ENCODE data around the gene ELOVL5. TPM values are rescaled to one million over a fixed set of nuclear protein-coding genes. Genes with fewer than 3 reads are reported as not detected.

The ELOVL5 gene
- polyA plus RNA-seq, 1 donor from 2014 or later: 31.2 TPM

- Histone ChIP-seq H3K9me2 (ENCODE audit: insufficient read depth, low read length) (no peaks in the 10 kb centered on the region), H3K9ac (ENCODE audit: low read length) (no peak overlapping the region), H3K27me3 (ENCODE audit: insufficient read depth, low read depth, low read length) (no peaks in the 10 kb centered on the region), H3F3A (ENCODE audit: insufficient read depth, low read length, poor library complexity, severe bottlenecking) (no peaks in the 10 kb centered on the region), H3K36me3 (ENCODE audit: insufficient read depth, low read length) (no peaks in the 10 kb centered on the region), H3K4me2 (ENCODE audit: low read length) (no peak overlapping the region), H3K79me2 (replicated peaks; ENCODE audit: insufficient read depth, low read length) (peaks cover 90% of the 10 kb centered on the region), H4K20me1 (ENCODE audit: insufficient read depth) (no peaks in the 10 kb centered on the region), H3K27ac (ENCODE audit: low read length) (no peak overlapping the region), H3K9me3 (ENCODE audit: low read length) (no peaks in the 10 kb centered on the region), H3K4me3 (ENCODE audit: low read length) (no peak overlapping the region), H2AFZ (ENCODE audit: low read depth, low read length) (no peak overlapping the region)
- no peak for TF ChIP-seq MXI1 (conservative IDR thresholded peaks at IDR 0.05; ENCODE audit: poor library complexity, severe bottlenecking)
- no peak for TF ChIP-seq CTCF (IDR thresholded peaks at IDR 0.05; ENCODE audit: poor library complexity, severe bottlenecking)
- no peak for TF ChIP-seq SMC3 (conservative IDR thresholded peaks at IDR 0.05; ENCODE audit: poor library complexity)
- TF ChIP-seq TAF1 (IDR thresholded peaks at IDR 0.05; ENCODE audit: low read depth): no peak
- TF ChIP-seq EP300 (conservative IDR thresholded peaks at IDR 0.05; ENCODE audit: poor library complexity, severe bottlenecking): no peak
- TF ChIP-seq POLR2AphosphoS5 (IDR thresholded peaks at IDR 0.05): no peak
- TF ChIP-seq RAD21 (conservative IDR thresholded peaks at IDR 0.05): no peak
- no peak for TF ChIP-seq REST (IDR thresholded peaks at IDR 0.05; ENCODE audit: borderline replicate concordance)
- no peak for TF ChIP-seq EZH2 (IDR thresholded peaks at IDR 0.05; ENCODE audit: borderline replicate concordance, insufficient read depth, low read length, poor library complexity, severe bottlenecking)
These were observed 9.3 kb downstream of the ELOVL5 start for GRCh38 chr6:53339424-53339823.

GRCh38 chr6:53338304-53338703 is 10.4 kb downstream of the ELOVL5 start:
- no peaks in the 10 kb centered on the region for H4K20me1 ChIP-seq (ENCODE audit: insufficient read depth)
- TF ChIP-seq POLR2AphosphoS5 (IDR thresholded peaks at IDR 0.05) (no peak), EP300 (conservative IDR thresholded peaks at IDR 0.05; ENCODE audit: poor library complexity, severe bottlenecking) (no peak), CTCF (IDR thresholded peaks at IDR 0.05; ENCODE audit: poor library complexity, severe bottlenecking) (no peak), EZH2 (IDR thresholded peaks at IDR 0.05; ENCODE audit: borderline replicate concordance, insufficient read depth, low read length, poor library complexity, severe bottlenecking) (no peak), SMC3 (conservative IDR thresholded peaks at IDR 0.05; ENCODE audit: poor library complexity) (no peak), TAF1 (IDR thresholded peaks at IDR 0.05; ENCODE audit: low read depth) (no peak), REST (IDR thresholded peaks at IDR 0.05; ENCODE audit: borderline replicate concordance) (no peak), MXI1 (conservative IDR thresholded peaks at IDR 0.05; ENCODE audit: poor library complexity, severe bottlenecking) (no peak), RAD21 (conservative IDR thresholded peaks at IDR 0.05) (no peak)
- no peaks in the 10 kb centered on the region for H3K9me2 ChIP-seq (ENCODE audit: insufficient read depth, low read length)

More at GRCh38 chr6:53338304-53338703, 10.4 kb downstream of the ELOVL5 start:
- Histone ChIP-seq H3K79me2 (replicated peaks; ENCODE audit: insufficient read depth, low read length) (peaks cover 90% of the 10 kb centered on the region), H3K27me3 (ENCODE audit: insufficient read depth, low read depth, low read length) (no peaks in the 10 kb centered on the region), H3K36me3 (ENCODE audit: insufficient read depth, low read length) (no peaks in the 10 kb centered on the region), H3K4me3 (ENCODE audit: low read length) (no peak overlapping the region), H3K9me3 (ENCODE audit: low read length) (no peaks in the 10 kb centered on the region), H3K9ac (ENCODE audit: low read length) (no peak overlapping the region), H3F3A (ENCODE audit: insufficient read depth, low read length, poor library complexity, severe bottlenecking) (no peaks in the 10 kb centered on the region), H2AFZ (ENCODE audit: low read depth, low read length) (no peak overlapping the region), H3K27ac (ENCODE audit: low read length) (no peak overlapping the region), H3K4me2 (ENCODE audit: low read length) (no peak overlapping the region)

All from neural cell (in vitro differentiated cells).